ENCODE results near the gene MAP7.

MAP7 gene

DNA sequence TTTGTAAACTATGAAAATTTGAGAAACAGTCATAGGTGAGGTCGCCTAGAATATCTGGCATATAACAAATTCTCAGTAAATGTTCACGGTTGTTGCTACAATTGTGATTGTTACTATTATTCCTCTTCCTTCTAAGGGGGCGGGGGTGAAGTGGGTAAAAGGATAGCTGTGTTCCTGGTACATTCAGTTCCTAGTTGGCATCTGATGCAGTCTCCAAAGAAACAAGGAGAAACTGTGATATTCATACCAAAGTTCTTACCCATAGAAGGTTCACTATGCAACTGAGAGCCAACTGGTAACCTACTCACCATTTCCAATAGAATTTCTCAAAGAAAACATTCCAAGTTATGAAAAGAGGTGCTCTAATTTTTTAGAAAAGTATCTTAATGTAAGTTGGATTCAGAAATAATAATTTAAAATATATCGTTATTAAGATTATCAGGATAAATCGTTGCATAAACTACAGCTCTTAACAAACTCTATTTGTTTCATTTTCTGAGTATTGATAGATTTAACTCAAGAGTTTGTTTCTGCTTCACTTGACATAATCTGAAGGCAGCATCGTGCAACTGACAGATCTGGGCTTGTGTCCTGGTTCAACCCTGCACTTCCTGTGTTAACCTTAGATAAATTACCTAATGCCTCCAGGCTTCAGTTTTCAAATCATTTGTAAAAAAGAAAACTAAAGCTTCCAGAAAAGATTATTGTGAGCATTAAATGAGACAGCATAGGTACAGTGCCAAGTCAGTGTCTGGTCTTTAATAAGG, 13.3 kb upstream of the MAP7 start:
- DNase-seq = no peak

DNA sequence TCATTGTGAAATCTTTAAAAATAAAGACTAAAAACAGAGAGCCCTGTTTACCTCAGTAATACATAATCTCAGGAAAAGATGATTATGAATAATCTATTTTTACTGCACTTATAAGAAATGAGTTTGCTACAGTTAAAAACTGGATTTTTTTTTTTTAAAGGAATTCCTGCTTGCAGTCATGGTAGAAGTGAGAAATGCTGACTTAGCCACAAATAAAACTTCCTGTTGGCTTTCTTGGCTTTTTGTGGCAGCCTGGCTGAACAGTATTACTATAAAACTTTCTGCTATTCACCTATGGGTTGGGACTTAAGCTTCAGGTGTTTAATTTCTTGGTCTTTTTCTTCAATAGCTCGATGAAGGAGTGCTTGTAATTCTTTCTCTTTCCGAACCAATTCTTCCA, 12.0 kb upstream of the MAP7 start:
- DNase-seq = no peak

DNA sequence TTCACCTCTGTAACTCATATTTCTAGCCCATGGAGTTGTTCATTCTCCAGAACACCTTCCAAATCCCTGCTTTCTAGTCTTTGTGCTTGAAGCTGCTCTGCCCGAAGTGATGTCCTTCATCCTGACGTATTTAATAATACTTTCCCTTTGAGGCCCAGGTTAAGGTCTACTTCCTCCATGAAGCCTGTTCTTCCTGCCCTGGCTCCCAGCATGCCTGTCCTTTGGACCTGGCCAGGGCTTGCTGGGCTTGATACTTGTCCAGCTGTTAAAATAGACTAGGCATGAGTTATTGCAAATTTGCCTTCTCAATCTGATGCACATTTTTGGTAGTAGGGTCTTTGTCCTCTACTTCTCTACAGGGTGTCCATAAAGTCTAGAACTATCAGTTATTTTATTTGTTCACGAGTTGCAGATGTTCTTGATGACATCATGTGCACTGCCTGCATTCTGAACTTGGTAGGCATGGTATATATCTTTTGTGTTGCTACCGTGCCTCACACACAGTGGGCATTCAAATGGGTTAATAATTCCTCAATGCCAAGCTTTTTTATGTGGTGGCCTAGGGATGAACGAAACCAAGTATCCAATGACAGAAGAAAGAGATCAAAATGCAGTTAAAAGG, 3.1 kb upstream of the MAP7 start:
- no peak for DNase-seq

DNA sequence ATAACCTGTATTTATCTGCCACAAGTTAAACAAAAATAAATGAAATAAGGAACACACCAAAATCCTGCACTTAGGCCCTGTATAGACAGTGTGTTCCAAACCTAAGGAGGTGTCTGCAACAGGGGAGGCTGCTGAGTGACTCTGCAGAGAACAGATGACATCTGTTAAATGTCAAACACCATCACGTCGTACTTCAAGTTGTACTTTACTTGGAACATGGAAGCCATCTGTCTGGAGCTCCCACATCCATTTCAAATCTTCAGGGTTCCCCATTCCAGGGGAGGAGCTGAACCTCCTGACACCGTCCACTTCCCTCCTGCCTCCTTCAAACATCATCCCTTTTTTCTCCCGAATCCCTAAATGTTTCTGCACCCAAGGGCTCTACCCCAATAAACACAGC, 1.8 kb upstream of the MAP7 start:
- no peak for DNase-seq

DNA sequence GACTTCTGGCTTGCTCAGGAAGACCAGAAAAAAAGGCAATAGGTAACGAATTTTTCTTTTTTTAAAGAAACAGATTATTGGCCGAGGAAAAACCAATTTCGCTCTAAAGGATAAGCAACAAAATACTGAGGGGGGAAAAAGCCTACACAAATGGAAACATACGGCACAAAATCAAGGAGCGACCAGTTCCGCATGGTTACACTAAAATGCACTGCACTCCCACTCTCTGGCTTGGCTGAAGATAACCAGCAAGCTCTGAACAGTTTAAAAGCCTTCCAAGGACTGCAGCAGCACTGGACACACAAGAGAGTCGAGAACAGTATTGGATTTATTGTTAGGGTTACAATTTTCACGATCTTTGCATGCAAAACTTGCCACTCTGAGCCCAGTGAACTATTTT, 881 bp upstream of the MAP7 start:
- DNase-seq = no peak

DNA sequence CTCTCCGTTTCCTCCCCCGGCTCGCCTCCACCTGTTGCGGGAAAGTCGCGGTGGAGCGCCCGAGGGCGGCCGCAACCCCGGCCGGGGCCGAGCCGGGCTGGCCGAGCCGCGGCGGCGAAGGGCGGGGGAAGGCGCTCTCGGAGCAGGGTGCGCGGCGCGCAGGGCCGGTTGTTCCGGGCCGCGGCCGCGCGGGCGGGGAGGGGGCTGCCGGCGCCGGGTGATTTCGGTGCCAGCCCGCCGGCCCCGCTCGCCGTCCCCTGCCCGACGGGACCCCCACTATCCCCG, 235 bp downstream of the MAP7 start:
- no peak for DNase-seq

DNA sequence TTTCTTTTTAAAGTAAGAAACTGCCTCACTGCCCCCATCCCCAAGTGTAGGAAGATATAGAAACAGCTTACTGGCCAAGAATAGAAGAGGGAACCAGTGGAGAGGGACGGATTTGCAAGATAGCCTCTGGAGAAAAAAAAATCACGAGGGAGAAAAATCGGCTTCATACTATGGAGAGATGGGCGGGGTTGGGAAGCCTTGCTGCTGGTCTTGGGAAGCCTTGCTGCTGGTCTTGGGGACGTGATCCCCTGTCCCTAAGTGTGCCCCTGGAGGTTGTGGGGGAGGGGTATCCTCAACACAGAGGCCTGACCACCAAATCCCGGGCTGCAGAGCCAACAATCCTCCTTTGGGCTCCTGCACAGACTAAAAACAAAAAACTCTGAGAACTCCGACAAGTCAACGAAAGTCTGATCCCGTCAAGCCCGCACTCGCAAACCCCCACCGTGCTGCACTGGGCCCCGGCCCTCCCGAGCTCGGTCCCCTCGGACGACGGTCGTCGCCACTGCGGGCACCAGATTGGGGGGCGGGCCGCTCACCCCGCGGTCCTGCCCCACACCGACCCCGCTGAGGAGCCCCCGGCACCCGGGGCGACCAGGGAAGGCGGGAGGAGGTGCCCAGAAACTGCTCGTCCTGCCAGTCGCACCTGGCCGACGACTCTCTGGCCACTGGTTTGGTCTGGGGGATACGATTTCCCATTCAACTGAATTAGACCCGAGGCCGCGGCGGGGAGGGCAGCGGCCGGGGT, 750 bp downstream of the MAP7 start:
- no peak for DNase-seq

DNA sequence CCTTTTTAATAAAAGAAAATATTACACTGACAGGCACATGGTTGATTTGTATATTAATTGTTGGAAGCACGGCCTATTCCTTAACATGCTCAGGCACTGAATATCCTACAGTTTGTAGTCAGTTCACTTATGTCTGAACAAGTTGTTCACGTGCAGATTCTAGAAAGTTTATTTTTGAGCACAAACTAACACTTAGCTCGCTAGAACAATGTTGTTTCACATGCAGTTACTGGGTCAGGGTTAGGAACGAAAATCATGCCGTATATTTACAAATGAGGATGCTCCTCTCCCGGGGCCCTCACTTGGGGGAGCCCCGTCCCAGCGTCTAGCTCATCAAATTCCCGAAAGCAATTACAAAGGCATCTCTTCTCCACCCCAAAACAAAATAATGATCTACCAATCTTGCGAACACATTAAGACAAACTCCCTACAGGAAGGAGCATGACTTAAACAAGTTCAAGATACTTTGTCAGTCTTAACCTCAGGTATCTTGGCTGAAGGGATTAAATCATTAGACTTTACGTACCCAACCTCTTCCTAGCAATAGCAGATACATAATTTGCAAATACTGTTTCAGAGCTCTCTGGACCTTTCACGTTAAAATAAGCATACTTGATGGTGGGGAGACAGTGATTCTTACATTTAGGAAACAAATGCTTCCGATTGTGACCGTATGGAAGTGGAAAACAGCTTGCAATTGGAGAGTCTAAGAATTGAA, 1.5 kb downstream of the MAP7 start:
- no peak for DNase-seq

DNA sequence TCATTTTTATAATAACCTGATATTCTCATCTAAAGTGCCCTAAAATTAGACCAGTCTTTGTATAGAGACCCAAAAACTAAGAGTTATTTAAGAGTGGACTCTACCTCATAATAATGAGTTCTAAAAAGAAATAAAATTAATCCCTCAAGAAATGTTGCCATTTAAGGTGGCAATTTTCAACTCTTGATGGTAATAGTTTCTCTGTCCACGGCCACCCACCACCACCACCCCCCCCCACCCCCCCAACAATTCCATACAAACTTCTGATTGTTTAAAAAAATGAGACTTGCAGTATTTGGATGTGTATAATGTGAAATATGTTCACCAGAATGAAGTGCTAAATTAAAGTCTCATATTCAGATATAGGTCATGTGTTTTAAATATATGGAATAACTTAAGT, 2.4 kb downstream of the MAP7 start:
- DNase-seq = no peak

DNA sequence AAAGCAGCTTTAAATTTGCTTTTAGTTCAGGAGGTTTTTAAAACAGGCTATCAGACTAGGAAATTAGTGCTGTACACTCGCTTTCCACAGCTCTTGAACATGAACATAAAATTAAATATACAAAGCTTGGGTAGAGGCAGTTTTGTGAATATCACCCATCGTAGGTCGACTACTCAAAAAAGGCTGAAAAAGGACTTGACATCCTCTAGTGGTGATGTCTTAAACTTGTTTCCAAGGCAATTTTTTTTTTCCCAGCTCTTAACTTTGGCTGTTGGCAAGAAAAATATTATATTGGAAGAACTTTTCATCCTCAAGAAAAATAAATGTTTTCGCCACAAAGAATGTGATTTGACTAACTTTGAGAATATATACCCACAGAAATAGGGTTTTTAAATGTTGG, 2.9 kb downstream of the MAP7 start:
- no peak for DNase-seq

DNA sequence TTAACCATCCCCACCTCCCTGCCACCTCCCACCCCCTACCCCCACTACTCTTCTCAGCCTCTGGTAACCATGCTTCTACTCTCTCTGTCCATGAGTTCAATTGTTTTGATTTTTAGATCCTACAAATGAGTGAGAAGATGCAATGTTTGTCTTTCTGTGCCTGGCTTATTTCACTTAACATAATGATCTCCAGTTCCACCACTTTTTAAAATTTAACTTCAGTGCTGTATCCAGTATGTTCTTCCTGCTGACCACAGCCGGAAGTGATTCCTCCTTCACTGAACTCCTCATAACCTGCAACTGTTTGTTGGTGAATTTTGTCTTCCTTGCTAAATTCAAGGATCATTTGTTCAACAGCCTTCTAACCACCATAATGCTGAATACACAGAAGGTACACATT, 3.9 kb downstream of the MAP7 start:
- no peak for DNase-seq

DNA sequence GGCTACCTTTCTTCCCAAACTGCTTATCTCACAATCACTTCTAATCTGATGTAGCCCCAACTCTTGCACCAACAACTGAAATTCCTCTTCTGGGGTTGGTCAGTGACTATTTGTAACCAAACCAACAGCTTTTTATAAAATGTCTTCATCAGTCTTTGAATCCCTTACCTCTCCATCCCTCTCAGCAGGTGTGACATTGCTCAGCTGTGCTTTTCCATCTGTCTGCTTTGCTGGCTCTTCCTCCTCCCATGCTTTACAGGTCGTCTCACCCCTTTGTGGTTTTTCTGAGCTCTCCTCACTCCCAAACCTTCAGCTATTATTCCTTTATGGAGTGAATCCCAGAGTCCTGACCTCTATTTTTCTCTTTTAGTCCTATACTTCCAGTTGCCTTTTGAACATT, 5.9 kb downstream of the MAP7 start:
- DNase-seq = no peak

DNA sequence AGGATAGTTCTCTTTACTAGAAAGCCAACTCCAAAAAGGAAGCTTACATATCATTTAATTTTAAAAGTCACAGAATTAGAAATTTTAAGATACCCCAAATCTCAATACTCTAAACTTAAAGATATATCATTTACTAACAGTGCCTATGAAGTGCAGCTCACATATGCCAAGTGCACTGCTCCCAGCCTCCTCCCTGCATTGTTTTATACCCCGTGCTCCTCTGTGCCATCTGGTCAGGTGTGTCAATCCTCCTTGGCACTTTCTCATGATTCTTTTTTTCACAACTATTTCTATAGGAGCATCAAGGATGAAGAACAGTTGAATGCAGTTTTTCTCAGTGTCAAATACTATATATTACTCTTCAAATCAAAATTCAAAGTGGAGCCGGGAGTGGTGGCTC, 8.8 kb downstream of the MAP7 start:
- DNase-seq = no peak

DNA sequence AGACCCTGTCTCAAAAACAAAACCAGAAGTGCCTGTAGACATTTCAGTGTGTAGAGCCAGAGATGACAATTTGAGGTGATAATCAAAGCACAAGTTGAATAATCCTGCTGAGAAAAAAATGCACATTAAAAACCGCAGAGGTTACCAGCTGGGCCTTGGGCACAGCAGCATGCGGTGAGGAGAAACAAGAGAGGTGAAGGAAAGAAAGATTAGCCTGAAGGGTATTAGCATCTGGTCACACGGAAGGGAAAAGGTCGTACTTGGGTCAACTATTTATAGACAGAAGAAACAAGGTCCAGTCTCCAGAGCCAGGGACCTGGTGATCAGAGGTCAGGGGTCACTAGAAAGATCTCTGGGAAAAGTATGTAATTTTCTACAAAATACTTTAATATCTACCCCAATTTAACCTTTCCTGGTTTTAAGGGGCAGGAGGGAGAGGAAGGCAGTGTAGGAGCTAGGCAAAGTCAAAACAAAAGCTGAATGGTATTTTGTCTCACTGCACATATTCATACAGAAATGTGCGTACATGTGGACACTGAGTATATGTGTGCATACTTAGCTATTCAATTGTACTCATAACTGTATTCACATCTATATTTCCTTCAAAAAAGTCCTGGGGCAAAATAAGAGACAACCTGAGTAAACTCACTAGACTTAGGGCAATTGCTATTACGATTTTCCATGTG, 10.1 kb downstream of the MAP7 start:
- DNase-seq = no peak

DNA sequence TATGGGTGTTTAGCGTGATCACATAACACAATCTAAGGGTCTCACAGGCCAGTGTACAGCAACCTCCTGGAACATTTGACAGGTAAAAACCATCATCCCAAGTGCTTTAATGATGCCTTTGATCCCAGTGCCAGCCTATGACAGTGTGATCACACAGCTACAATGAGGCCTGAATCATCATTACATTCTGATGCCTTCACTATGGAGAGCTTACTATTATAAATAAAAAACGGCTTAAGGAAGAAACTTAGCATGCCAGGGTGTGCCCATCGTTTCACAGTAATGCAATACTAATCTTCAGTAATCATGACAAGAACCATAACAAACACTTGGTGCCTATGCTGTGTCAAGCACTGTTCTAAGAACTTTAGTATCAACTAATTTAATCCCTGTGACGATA, 11.4 kb downstream of the MAP7 start:
- no peak for DNase-seq

DNA sequence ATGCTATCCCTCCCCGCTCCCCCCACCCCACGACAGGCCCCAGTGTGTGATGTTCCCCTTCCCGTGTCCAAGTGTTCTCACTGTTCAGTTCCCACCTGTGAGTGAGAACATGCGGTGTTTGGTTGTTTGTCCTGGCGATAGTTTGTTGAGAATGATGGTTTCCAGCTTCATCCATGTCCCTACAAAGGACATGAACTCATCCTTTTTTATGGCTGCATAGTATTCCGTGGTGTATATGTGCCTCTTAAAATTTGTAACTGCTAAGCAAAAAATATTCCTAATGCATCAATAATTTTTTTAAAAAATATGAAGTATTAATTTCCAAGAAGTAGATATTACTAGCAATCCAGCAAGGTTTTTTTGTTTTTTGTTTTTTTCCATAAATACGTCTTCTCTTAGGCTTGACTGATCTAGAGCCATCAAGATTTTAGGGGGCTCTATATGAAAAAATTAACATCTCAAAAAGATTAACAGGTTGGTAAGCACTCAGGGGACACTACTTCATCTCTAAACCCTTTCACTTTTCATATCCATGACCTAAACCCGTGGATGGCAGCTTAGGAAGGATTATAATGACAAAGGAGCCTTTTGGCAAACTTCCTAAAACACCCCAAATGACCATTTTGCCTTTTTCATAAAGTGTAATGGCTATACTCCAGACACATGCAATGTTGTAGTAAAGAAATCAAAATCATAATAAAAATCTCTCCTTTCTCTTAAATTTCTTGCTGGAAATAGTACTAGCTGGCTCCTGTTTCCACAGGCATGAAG, 14.2 kb downstream of the MAP7 start:
- DNase-seq = no peak

DNA sequence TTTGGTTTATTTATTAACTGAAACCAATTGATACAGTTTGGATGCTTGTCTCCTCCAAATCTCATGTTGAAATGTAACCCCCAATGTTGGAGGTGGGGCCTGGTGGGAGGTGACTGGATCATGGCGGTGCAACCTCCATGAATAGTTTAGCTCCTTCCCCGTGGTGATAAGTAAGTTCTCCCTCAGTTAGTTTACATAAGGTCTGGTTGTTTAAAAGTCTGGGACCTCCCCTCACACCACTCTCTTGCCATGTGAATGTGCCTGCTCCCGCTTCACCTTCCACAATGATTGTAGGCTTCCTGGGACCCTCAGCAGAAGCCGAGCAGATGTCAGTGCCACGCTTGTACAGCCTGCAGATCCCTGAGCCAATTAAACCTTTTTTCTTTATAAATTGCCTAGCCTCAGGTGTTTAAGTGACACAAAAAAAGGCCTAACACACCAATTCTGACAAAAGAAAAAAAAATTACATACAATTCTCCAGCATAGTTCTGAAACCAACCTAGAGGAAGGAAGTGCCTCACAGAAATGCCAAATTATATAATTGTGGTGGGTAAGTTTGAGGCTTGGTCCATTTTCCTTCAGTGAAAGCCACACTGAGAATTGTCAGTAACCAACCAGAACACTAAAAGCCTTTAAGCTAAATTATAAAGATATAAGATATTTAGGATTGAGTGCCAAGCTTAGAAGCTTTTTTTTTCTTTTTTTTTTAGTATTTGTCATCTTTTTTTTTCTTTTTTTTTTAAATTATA, 15.0 kb downstream of the MAP7 start:
- no peak for DNase-seq

DNA sequence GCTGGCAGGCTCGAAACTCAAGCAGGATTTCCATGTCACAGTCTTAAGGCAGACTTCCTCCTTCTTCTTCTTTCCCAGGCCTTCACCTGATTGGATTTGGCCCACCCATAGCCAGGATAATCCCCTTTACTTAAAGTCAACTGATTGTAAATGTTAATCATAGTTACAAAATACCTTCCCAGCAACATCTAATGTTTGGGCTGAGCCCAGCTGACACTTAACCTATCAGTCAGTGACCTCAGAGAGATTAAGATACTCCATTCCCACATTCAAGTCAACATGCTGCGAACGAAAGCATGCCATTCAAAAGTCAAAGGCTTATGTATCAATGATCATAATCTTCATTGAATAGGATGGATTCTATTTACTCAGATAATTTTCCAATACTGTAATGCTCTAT, 16.0 kb downstream of the MAP7 start:
- no peak for DNase-seq

DNA sequence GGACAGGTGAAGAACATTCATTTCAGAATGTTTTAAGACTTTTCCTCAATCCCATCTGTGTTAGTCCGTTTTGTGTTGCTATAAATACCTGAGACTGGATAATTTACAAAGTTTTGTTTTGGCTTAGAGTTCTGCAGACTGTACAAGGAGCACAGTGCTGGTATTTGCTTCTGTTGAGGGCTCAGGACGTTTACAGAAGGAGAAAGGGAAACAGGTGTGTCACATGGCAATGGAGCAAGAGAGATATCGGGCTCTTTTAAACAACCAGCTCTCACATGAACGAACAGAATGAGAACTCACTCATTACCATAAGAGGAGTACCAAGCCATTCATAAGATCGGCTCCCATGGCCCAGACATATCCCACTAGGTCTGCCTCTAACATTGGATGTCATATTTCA, 16.7 kb downstream of the MAP7 start:
- no peak for DNase-seq

DNA sequence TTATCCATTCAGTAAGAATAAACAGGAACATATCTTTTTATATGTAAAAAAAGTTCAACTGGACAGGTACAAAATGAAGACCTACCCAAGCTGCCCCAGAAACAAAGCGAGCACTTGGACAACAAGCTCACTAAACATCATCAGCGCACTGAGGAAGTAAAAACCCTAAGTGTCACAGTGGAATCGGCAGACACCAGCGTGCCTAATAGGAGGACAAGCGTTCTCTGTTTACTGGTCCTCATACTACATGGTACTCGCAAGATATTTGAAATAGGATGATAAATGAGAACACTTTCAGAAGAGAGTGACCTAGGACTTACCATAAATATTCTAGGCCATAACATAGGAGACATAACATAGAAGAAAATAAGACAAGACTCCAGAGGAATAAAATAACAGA, 18.2 kb downstream of the MAP7 start:
- no peak for DNase-seq

DNA sequence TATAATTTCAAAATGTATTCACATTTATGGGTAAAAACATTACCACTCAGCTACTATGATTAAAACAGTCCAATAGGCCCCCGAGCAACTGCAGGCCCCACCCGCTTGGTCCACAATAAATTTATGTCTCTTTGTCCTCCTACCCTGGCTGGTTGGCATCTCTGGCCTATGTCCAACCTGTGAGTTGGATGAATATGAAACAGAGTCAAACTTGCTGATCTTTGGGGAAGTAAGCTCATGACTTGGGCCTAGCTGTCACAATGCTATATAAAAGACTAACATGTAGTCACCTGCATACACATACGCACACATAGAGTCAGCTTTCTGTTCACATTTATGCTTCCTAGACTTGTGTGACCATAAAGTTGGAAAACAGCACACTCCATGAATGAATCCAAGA, 20.5 kb downstream of the MAP7 start:
- DNase-seq = no peak

DNA sequence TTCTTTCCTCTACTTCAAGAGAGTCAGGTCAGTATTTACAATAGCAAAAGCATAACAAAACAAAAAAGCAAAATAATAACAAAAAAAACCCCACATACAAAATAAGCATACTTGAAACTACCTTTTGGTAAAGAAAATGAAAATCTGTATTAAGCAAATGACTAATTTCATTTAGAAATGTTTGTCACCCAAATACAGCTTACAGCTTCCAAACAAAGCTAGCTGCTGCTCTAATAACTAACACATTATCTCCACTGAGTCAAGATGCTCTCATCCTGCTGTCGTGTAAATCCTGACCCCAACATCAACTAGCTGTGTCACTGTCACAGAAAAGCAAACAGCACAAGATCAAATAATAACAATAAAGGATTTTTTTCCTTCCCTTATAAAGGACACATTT, 21.7 kb downstream of the MAP7 start:
- no peak for DNase-seq
